ENCODE data around the gene CPN1. TPM values are rescaled to one million over a fixed set of nuclear protein-coding genes. Genes with fewer than 3 reads are reported as not detected.
A peak's percentile ranks its signal among the peaks of the same experiment; 100 is the strongest.

The CPN1 gene
- total RNA-seq, 3 donors from 2014 or later (not counting 1 experiment from before 2014, with no cell fraction given) = not detected

- under 1% methylated on average over 45 of the region's 45 CpGs for WGBS (ENCODE audit: insufficient coverage)
- Histone ChIP-seq H3K9me3 (ENCODE audit: control insufficient read depth, insufficient read depth, low read length) (no peaks in the 10 kb centered on the region), H3K4me1 (ENCODE audit: control insufficient read depth, insufficient read depth, low read length) (peaks cover 11% of the 10 kb centered on the region), H3K27ac (ENCODE audit: low read length) (peak overlapping the region; percentile 40), H3K4me3 (ENCODE audit: low read length) (peak overlapping the region; percentile 83), H3K27me3 (ENCODE audit: control insufficient read depth, insufficient read depth, low read length) (no peaks in the 10 kb centered on the region), H3K36me3 (ENCODE audit: control insufficient read depth, insufficient read depth, low read length) (no peaks in the 10 kb centered on the region)
- Mint-ChIP-seq H3K4me1 (peaks cover 36 to 41% of the 10 kb centered on the region in 2 donors), H3K27ac (peak overlapping the region in 1 of 2 donors; percentile 89), H3K9me3 (no peaks in the 10 kb centered on the region), H3K4me3 (peak overlapping the region; percentile 89), H3K36me3 (no peaks in the 10 kb centered on the region), H3K27me3 (ENCODE audit: low read depth in 2 of 2) (no peaks in the 10 kb centered on the region)
- no peak for TF ChIP-seq CTCF (IDR thresholded peaks at IDR 0.05)
- ATAC-seq (peak; percentile 70 to 81 (median 71)), DNase-seq (no peak)
- intact Hi-C loops (cut with micrococcal nuclease) = loop anchor here (1.0 kb wide), 1 partner anchor 15 kb away; no protein-coding TSS in a partner anchor
Measured at GRCh38 chr10:100009283-100009792, 72.3 kb downstream of the CPN1 start.

GRCh38 chr10:100008708-100009282 lies 72.9 kb downstream of the CPN1 start:
- H3K4me1 Mint-ChIP-seq = peaks cover 36 to 41% of the 10 kb centered on the region in 2 donors

GRCh38 chr10:100008142-100008522 lies 73.5 kb downstream of the CPN1 start:
- 91% methylated on average over 6 of the region's 6 CpGs for WGBS (ENCODE audit: insufficient coverage)
- H3K36me3 ChIP-seq (ENCODE audit: control insufficient read depth, insufficient read depth, low read length) = no peaks in the 10 kb centered on the region

More at GRCh38 chr10:100008708-100009282, 72.9 kb downstream of the CPN1 start:
- H3K4me3 Mint-ChIP-seq = peak overlapping the region; percentile 89
- DNase-seq (no peak), ATAC-seq (no peak)
- peak overlapping the region; percentile 83 for H3K4me3 ChIP-seq (ENCODE audit: low read length)
- no peaks in the 10 kb centered on the region for H3K27me3 Mint-ChIP-seq (ENCODE audit: low read depth in 2 of 2)
- H3K36me3 Mint-ChIP-seq = no peaks in the 10 kb centered on the region
- no peaks in the 10 kb centered on the region for H3K9me3 ChIP-seq (ENCODE audit: control insufficient read depth, insufficient read depth, low read length)
- intact Hi-C loops (cut with micrococcal nuclease) = loop anchor here (1.0 kb wide), 1 partner anchor 14 kb away; no protein-coding TSS in a partner anchor
- H3K27me3 ChIP-seq (ENCODE audit: control insufficient read depth, insufficient read depth, low read length) = no peaks in the 10 kb centered on the region
- peak overlapping the region in 1 of 2 donors; percentile 89 for H3K27ac Mint-ChIP-seq
- no peak overlapping the region for H3K27ac ChIP-seq (ENCODE audit: low read length)
- no peaks in the 10 kb centered on the region for H3K36me3 ChIP-seq (ENCODE audit: control insufficient read depth, insufficient read depth, low read length)
- 64% methylated on average over 7 of the region's 9 CpGs for WGBS (ENCODE audit: insufficient coverage)
- TF ChIP-seq CTCF (IDR thresholded peaks at IDR 0.05) = no peak
- H3K9me3 Mint-ChIP-seq = no peaks in the 10 kb centered on the region
- peaks cover 11% of the 10 kb centered on the region for H3K4me1 ChIP-seq (ENCODE audit: control insufficient read depth, insufficient read depth, low read length)

More at GRCh38 chr10:100008142-100008522, 73.5 kb downstream of the CPN1 start:
- intact Hi-C loops (cut with micrococcal nuclease) = no loop called here
- Mint-ChIP-seq H3K27ac (no peak overlapping the region), H3K4me3 (peak overlapping the region; percentile 89), H3K4me1 (peaks cover 36 to 41% of the 10 kb centered on the region in 2 donors), H3K27me3 (ENCODE audit: low read depth in 2 of 2) (no peaks in the 10 kb centered on the region), H3K9me3 (no peaks in the 10 kb centered on the region), H3K36me3 (no peaks in the 10 kb centered on the region)
- DNase-seq (no peak), ATAC-seq (no peak)
- H3K27me3 ChIP-seq (ENCODE audit: control insufficient read depth, insufficient read depth, low read length) = no peaks in the 10 kb centered on the region
- no peak for TF ChIP-seq CTCF (IDR thresholded peaks at IDR 0.05)
- no peak overlapping the region for H3K4me3 ChIP-seq (ENCODE audit: low read length)
- H3K4me1 ChIP-seq (ENCODE audit: control insufficient read depth, insufficient read depth, low read length) = peaks cover 11% of the 10 kb centered on the region
- no peaks in the 10 kb centered on the region for H3K9me3 ChIP-seq (ENCODE audit: control insufficient read depth, insufficient read depth, low read length)
- no peak overlapping the region for H3K27ac ChIP-seq (ENCODE audit: low read length)
